ENCODE data around the gene GATC.
A peak's percentile ranks its signal among the peaks of the same experiment; 100 is the strongest.

The GATC gene

DNA sequence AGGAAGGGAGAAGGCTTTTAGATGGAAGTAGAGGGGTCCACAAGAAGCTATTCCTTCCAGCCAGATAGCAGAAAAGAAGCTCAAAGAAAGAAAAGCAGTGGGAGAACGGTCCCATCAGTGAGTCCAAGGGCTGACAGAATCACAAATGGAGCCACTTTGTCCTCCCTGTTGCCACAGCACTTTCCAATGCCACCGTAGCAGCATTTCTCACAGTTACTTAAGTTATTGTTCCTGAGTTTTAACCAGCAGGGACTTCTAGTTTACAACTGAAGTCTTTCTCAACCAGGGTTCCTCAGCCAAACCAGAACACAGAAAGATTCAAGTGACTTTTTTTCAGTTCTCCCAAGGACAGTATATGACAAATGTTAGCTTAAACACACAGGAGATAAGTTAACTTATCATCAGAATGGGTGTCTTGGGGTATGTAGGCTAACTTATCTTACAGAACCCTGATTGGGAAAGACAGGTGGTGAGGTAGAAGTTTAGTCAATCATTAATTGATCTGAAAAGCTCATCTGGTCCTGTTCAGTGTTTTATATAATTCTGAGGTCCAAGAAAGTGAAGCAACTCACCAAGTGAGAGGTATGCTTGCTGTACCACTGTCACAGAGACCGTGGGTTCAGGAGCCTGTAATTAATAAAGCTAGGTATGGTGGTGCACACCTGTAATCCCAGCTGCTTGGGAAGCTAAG is 7.0 kb downstream of the GATC start:
- H3K4me1 Mint-ChIP-seq (ENCODE audit: low read depth) = peaks cover 22% of the 10 kb centered on the region
- no peak overlapping the region for H3K4me3 Mint-ChIP-seq
- H3K27ac Mint-ChIP-seq = peak overlapping the region; percentile 71
- no peak for DNase-seq
- H3K27me3 Mint-ChIP-seq = no peaks in the 10 kb centered on the region
- no peaks in the 10 kb centered on the region for H3K9me3 Mint-ChIP-seq
- peaks cover 93% of the 10 kb centered on the region for H3K36me3 Mint-ChIP-seq (ENCODE audit: low read depth)

DNA sequence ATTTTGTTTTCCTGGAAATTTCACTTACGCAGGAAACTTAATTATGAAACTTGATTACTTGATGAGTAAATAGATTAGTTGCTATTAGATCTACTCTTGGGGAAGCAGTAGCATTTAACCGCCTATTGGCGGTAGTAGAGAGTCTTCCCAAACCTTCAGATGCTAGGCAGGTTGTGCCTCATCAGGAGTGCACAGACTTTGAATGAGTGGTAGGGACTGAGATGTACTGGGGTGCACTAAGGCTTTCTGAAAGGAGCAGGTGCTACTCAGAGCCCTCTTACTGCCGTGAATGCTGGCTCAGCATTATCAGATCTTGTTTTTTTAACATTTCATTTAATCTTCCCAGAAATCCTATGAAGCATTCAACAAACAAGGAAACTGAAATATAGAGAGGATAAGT is 7.7 kb downstream of the GATC start:
- peak overlapping the region; percentile 42 for H3K27ac Mint-ChIP-seq
- H3K27me3 Mint-ChIP-seq = no peaks in the 10 kb centered on the region
- peaks cover 20% of the 10 kb centered on the region for H3K4me1 Mint-ChIP-seq (ENCODE audit: low read depth)
- no peak overlapping the region for H3K4me3 Mint-ChIP-seq
- DNase-seq = no peak
- H3K36me3 Mint-ChIP-seq (ENCODE audit: low read depth) = peaks cover 95% of the 10 kb centered on the region
- no peaks in the 10 kb centered on the region for H3K9me3 Mint-ChIP-seq

DNA sequence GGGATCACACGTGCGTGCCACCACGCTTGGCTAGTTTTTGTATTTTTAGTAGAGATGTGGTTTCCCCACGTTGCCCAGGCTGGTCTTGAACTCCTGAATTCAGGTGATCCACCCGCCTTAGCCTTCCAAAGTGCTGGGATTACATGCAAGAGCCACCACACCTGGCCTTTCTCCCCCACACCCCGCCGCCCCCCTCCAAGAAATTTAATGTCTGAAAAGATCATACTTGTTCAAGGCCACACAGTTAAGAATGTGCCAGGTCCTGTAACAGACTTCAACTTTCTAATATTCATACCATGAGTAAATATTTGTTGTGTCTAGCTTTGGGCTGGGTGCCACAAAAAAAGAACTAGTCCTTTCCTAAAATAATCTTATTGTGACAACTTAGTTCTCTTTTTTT is 9.1 kb downstream of the GATC start:
- peaks cover 14% of the 10 kb centered on the region for H3K4me1 Mint-ChIP-seq (ENCODE audit: low read depth)
- no peak overlapping the region for H3K4me3 Mint-ChIP-seq
- peak overlapping the region; percentile 22 for H3K27ac Mint-ChIP-seq
- DNase-seq = no peak
- peaks cover 97% of the 10 kb centered on the region for H3K36me3 Mint-ChIP-seq (ENCODE audit: low read depth)
- no peaks in the 10 kb centered on the region for H3K27me3 Mint-ChIP-seq
- H3K9me3 Mint-ChIP-seq = no peaks in the 10 kb centered on the region

DNA sequence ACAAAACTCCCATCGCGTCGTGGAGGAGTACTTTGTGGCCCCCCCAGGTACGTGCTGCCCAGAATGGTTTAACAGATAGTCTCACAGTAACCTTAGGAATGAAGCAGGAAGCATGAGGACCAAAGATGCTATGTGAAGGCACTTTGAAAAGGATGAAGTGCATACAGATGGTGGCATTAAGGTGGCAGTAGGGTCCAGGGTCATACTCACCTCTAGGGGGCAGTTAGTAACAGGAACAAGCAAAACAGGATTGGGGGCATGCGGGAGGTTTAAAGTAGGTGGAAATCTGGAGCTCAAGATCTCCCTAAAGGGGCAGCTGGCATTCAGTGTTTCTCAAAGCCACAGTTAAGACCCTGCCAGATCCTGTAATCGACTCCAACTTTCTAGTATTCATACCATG is 10.9 kb downstream of the GATC start:
- H3K27ac Mint-ChIP-seq = peak overlapping the region; percentile 78
- no peak overlapping the region for H3K4me3 Mint-ChIP-seq
- H3K4me1 Mint-ChIP-seq (ENCODE audit: low read depth) = peaks cover 12% of the 10 kb centered on the region
- peaks cover 98% of the 10 kb centered on the region for H3K36me3 Mint-ChIP-seq (ENCODE audit: low read depth)
- no peaks in the 10 kb centered on the region for H3K27me3 Mint-ChIP-seq
- DNase-seq = no peak
- H3K9me3 Mint-ChIP-seq = no peaks in the 10 kb centered on the region

DNA sequence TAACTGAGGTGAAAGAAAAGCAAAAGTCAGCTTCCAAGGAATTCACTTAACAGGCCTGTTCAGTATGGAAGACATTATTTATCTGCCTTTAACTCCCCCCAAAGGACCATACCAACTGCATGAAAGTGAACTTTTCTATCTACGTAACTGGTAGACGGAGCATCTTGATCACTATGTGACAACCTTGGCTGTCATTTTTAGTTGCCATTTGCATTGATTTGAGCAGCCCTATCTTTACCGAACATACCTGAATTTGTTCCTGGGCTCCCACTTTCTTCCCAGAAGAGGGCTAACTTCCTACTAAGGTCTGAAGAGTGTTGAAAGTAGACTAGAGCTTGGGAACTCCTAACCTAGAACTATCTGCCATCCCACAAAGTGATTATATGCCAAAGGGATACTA is 13.9 kb downstream of the GATC start:
- peaks cover 6% of the 10 kb centered on the region for H3K4me1 Mint-ChIP-seq (ENCODE audit: low read depth)
- no peaks in the 10 kb centered on the region for H3K9me3 Mint-ChIP-seq
- H3K36me3 Mint-ChIP-seq (ENCODE audit: low read depth) = peaks cover 97% of the 10 kb centered on the region
- H3K4me3 Mint-ChIP-seq = no peak overlapping the region
- DNase-seq = no peak
- H3K27ac Mint-ChIP-seq = no peak overlapping the region
- H3K27me3 Mint-ChIP-seq = no peaks in the 10 kb centered on the region

DNA sequence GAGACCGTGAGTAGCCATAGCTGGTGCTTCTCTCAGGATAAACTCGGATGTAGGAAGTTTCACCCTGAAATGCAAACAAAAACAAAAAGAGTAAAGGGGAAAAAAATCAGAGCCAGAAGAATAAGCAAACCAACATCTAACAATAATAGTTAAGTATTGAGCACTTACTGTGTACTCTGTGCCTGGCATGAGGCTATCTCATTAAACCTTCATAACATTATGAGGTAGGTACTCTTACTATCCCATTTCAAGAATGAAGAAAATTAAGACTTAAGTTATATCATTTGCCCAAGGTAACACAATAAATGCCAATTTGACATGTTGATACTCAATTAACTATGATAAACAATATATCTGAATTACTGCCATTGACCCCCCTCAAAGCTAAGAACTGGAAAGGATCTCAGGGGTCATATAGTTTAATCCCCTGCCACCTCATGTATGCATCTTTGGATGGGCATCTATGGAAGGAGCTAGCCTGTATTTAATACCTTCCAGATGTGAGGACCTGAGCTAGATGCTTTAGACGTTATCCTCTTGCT is 15.9 kb downstream of the GATC start:
- Mint-ChIP-seq H3K27ac (peak overlapping the region; percentile 51), H3K4me1 (ENCODE audit: low read depth) (peaks cover 24% of the 10 kb centered on the region), H3K9me3 (no peaks in the 10 kb centered on the region), H3K4me3 (no peak overlapping the region), H3K27me3 (no peaks in the 10 kb centered on the region), H3K36me3 (ENCODE audit: low read depth) (peaks cover 97% of the 10 kb centered on the region)
- DNase-seq = no peak

DNA sequence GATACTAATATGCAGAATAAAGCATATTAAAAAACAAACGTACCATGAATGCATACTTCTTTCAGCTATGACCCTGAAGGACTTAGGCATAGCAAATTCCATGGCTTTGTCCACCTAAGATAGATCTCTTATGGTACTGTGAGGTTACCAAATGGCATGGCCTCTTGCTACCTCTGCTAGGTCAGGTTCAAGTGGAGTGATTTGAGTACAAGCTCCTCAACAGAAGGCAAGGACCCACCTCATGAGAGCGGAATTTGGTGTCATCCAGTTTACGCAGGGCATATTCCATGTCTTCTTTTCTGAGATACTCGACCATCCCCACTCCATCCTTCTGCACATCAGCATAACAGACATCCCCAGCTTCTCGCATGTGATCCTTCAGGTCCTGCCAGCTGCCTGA is 17.5 kb downstream of the GATC start:
- Mint-ChIP-seq H3K9me3 (no peaks in the 10 kb centered on the region), H3K4me1 (ENCODE audit: low read depth) (peaks cover 34% of the 10 kb centered on the region), H3K27ac (peak overlapping the region; percentile 72), H3K4me3 (no peak overlapping the region), H3K36me3 (ENCODE audit: low read depth) (peaks cover 96% of the 10 kb centered on the region), H3K27me3 (no peaks in the 10 kb centered on the region)
- DNase-seq = no peak

DNA sequence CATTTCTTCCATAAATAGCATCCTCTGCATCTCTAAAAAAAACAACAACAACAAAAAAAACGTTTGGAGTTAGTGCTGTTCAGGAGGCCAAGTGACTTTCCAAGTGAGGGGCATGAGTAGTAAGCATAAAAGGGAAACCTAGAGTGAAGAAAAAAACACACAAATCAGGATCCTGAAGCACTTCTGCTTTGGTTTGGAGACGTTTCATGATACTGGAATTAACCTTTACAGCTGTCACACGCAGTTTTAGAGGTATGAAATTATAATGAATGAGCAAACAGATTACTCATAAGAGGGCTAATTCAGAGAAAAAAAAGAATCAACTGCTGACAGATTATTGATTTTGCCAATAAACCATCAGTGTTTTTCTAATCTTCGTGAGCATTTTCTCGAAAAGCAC is 19.5 kb downstream of the GATC start:
- Mint-ChIP-seq H3K36me3 (ENCODE audit: low read depth) (peaks cover 83% of the 10 kb centered on the region), H3K4me3 (no peak overlapping the region), H3K27ac (peak overlapping the region; percentile 83)

DNA sequence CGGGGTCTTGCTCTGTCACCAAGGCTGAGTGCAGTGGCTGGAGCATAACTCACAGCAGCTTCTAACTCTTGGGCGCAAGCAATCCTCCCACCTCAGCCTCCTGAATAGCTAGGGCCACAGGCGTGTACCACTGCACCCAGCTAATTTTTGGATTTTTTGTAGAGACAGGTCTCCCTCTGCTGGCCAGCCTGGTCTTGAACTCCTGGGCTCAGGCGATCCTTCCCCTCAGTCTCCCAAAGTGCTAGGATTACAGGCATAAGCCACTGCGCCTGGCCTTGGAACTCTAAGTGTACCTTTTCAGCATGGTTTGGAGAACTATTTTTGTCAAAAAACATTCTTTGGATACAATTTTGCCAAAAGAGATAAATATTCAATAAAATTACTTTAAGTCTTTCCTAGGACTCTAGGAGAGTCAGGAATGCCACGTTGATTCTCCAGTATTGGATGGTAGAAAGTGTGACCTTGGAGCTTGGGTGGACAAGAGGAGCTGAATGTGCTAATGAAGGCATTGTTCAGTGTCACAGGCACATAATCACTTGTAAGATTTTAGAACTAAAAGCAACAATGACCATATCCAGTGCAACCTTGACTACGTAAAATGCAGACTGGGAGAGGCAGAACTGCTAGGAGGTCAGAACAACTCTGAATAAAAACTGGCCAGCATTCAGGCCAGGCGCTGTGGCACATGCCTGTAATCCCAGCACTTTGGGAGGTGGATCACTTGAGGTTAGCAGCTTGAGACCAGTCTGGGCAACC is 20.5 kb downstream of the GATC start:
- Mint-ChIP-seq H3K27ac (peak overlapping the region; percentile 83), H3K36me3 (ENCODE audit: low read depth) (peaks cover 75% of the 10 kb centered on the region)

More for the DNA sequence above, 19.5 kb downstream of the GATC start:
- H3K27me3 Mint-ChIP-seq = no peaks in the 10 kb centered on the region
- peaks cover 39% of the 10 kb centered on the region for H3K4me1 Mint-ChIP-seq (ENCODE audit: low read depth)
- no peaks in the 10 kb centered on the region for H3K9me3 Mint-ChIP-seq
- no peak for DNase-seq

DNA sequence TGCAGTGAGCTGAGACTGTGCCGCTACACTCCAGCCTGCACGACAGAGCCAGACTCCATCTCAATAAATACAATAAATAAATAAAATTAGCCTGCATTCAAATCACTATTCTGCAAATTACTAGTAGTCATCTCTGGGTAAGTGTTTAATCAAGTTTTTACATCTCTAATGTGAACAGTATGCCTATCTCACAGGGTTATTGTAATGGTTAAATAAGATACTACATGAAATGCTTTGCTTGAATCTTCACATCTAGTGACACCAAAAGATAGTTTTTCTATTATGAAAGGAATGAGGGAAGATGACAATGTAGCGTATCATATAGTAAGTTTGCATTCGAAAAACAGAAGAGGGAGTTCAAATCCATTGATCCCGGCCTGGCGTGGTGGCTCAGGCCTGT is 21.2 kb downstream of the GATC start:
- Mint-ChIP-seq H3K27ac (peak overlapping the region; percentile 93), H3K36me3 (ENCODE audit: low read depth) (peaks cover 68% of the 10 kb centered on the region)

More for the DNA sequence above, 20.5 kb downstream of the GATC start:
- Mint-ChIP-seq H3K9me3 (no peaks in the 10 kb centered on the region), H3K4me3 (peak overlapping the region; percentile 25), H3K4me1 (ENCODE audit: low read depth) (peaks cover 44% of the 10 kb centered on the region), H3K27me3 (no peaks in the 10 kb centered on the region)
- peak; percentile 53 for DNase-seq

DNA sequence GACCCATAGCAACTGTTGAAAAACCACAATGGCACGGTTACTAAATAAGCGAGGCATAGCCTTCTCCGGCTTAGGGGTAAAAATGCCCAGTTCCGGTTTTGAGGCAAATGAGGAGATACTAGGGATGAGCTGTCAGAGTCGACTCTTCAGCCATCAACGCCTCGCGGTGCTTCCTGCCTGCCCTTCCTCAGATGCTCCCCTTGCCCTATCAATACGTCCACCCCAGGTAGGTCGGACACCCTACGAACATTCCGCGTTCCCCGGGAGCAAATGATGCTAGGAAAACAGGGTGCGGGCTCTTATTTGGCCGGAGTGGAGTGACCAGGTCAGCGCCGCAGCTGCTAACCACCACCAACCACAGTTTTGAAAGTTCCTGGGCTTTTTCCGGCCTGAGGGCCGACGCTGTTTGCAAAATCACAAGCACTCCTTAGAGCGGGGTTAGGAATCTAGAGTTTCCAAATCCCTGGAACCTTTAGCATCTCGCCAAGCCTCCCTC is 22.1 kb downstream of the GATC start:
- no peaks in the 10 kb centered on the region for H3K27me3 Mint-ChIP-seq
- peak overlapping the region; percentile 97 for H3K4me3 Mint-ChIP-seq
- DNase-seq = peak; percentile 41
- H3K4me1 Mint-ChIP-seq (ENCODE audit: low read depth) = peaks cover 47% of the 10 kb centered on the region
- peak overlapping the region; percentile 93 for H3K27ac Mint-ChIP-seq
- H3K9me3 Mint-ChIP-seq = no peaks in the 10 kb centered on the region
- peaks cover 59% of the 10 kb centered on the region for H3K36me3 Mint-ChIP-seq (ENCODE audit: low read depth)

More for the DNA sequence above, 21.2 kb downstream of the GATC start:
- no peaks in the 10 kb centered on the region for H3K27me3 Mint-ChIP-seq
- DNase-seq = no peak
- no peaks in the 10 kb centered on the region for H3K9me3 Mint-ChIP-seq
- peak overlapping the region; percentile 97 for H3K4me3 Mint-ChIP-seq
- H3K4me1 Mint-ChIP-seq (ENCODE audit: low read depth) = peaks cover 46% of the 10 kb centered on the region

DNA sequence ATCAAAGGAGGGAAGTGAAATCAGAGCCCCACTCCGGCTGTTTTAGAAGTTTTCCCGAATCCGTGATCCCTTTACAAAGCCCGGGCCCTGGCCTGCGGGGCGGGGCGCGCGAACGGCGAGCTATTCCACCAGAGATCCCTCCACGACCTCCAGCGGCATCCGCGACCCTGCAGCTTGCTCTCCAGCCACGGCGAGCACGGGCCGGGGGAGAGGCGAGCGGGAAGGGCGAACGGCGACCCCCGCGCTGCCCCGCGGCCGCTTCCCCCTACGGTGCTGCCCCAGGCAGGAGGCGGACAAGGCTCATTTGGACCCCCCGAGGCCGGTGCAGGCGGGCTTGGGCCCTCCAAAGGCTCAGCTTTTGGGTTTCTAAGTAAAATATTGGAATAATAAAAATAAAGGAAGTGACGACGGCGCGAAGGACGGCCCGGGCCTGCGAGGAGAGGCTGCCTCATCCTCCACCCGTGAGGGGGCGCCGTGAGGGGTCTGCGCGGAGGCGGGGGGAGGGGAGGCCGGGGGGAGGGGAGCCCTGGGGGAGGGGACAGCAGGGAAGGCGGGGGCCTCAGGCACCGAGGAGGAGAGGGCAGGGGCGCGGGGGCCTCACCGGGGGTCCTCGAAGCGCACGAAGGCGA is 22.7 kb downstream of the GATC start:
- Mint-ChIP-seq H3K4me1 (ENCODE audit: low read depth) (peaks cover 49% of the 10 kb centered on the region), H3K9me3 (no peaks in the 10 kb centered on the region), H3K27ac (peak overlapping the region; percentile 93), H3K4me3 (peak overlapping the region; percentile 97), H3K36me3 (ENCODE audit: low read depth) (peaks cover 54% of the 10 kb centered on the region), H3K27me3 (no peaks in the 10 kb centered on the region)
- DNase-seq = no peak

DNA sequence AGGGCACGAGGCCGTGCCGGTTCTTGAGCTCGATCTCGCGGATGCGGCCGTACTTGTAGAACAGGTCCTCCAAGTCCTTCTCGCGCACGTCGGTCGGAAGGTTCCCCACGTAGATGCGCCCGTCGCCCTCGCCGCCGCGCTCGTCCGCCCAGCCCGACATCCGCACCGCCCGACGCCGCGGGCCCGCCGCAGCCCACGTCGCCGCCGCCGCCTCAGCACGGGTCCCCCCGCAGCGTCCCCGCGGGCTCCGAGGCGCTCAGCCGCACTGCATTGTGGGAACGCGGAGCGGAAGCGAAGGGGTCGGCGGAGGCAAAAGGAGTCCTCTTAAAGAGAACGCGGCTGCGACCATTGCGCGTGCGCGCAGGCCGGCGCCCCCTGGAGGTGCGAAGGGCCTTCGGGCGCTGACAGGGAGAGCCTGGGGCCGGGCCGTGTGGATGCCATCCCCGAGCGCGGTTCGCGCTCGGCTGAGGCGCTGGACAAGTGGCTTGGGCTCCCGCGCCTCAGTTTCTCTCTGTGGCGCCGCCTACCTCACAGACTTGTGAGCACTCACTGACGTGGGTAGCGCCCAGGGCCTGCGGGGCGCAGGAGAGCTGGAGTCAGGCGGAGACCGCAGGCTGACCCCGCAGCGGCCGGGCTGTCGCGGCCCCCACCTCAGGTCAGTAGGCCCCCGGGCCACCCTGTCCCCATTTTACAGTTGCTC is 23.4 kb downstream of the GATC start, which contains the start of gene SRSF9:
Gene SRSF9, minus strand, starts transcription at position 299 of the 700 bp plus-strand sequence. Its CDS starts 139 bp downstream, at position 160.
- Mint-ChIP-seq H3K4me3 (peak within 1 kb of the TSS; percentile 97), H3K36me3 (ENCODE audit: low read depth) (peaks cover 47% of the 10 kb centered on the region), H3K9me3 (no peaks in the 10 kb centered on the region), H3K27me3 (no peaks in the 10 kb centered on the region), H3K4me1 (ENCODE audit: low read depth) (peaks cover 47% of the 10 kb centered on the region), H3K27ac (peak within 1 kb of the TSS; percentile 93)
- DNase-seq = peak; percentile 97
